Measurements from ENCODE around the gene STEAP3.

STEAP3 gene

DNA sequence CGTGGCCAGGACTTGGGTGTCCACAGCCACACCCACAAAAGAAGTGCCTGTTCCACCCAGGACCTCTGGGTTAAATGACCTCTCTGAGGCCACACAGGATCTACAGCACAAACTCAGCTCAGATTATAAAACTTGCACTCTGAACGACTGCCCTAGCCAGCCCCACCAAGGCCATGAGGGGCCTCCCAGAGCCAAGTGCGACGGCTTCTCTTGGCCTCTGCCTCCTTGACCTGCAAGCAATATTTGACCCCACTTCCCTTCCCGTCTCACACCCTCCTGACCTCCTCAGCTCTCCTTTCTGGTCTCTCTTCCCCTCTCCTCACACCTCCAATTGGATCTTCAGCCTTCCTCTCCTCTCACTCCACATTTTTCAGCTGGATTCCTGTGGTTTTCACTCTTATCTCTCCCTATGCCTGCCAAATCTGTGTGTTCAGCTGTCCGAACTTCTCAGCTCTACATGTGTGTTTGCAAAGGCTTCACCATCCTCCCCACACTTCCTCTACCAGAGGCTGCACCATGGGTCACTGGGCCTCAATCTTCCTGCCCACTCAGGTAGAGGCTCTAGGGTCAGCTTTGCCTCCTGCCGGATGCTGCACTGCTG is 25.3 kb upstream of the STEAP3 start:
- no peak for DNase-seq

DNA sequence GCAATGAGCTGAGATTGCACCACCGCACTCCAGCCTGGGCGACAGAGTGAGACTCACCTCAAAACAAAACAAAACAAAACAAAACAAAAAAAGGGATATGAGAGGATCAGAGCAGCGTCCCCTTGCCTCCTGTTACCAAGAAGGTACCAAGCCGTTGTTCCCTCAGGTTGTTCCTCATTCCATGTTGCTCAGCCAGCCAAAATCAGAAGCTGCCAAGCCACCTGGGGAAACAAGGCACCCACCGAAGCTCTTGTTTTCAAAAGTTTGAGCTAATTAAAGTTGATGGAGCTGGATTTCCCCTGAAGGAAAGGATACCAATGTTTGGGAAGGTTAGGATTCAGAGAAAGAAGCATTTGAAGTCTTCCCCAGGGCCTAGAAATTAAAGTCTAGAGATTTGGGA is 21.8 kb upstream of the STEAP3 start:
- DNase-seq = no peak

DNA sequence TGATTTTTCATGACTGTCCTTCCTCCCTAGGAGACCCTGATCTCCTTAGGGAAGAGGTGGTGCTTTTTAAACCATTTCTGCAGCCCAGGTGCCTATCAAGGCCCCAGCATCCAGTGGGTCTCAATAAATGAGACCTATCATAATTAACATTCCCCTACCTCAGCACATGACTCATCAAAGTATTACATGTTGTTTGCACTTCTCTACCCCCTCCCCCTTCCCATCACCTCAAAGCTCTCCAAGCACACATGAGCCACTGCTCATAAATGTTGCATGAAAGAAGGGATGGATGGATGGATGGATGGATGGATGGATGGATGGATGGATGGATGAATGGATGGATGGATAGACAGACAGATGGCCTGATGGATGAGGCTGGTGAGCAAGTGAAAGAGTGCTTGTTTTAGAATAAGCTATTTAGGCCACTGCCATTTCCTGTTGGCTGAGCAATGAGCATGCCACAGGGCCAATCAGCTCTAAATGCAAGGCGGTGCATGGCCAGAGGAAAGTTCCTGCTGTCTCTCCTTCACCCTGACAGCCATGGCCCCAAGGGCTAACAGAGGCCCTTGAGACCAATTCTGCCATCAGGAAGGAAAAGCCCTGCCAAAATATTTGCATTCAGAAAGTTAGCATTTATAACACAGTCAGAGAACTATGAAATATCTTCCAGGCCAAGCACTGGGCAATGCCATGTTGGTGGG is 20.9 kb upstream of the STEAP3 start:
- DNase-seq = no peak

DNA sequence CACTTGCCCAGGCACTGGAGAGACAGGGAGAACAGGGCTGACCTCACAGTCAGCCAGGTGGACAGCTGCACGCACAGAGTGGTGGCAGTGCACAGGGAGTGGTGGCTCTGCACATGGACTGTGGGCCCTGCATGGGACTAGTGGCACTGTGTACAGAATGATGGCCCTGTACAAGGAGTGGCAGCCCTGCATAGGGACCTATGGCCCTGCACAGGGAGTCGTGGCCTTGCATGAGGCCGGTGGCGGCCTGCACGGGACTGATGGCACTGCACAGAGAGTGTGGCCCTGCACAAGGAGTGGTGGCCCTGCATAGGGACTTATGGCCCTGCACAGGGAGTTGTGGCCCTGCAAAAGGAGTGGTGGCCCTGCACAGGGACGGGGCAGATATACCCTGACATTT is 19.1 kb upstream of the STEAP3 start:
- no peak for DNase-seq

DNA sequence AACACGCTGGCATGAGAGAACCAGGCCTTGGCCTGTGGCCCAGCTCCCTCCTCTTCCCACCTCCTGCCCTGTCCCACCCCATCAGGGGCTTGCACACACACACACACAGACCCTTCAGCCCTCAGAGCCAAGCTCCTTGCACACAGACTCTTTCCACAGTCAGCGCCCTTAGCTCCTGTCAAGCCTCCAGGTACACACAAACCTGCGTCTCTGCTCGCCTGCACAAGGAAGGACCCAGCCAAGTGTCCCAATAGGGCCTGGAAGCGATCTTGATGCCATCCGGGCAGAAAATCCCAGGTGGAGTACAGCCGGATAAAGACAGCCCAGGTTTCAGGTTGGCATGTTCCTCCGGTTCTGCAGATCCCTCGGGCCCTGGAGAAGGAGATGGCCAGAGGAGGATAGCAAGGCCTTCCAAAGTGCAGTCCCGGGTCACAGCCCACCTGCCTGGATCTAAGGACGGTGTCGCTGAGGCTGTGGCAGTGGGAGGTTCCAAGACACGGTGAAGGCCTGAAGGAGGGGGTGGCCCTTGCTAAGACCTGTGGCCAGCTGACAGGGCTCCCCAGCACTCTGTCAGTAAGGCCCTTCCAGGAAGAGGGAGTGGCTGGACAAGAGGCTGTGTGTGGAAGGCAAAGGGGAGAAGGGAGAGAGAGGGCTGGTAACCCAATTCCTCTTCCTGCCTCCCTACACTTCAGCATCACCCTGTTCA is 18.5 kb upstream of the STEAP3 start:
- DNase-seq = no peak

DNA sequence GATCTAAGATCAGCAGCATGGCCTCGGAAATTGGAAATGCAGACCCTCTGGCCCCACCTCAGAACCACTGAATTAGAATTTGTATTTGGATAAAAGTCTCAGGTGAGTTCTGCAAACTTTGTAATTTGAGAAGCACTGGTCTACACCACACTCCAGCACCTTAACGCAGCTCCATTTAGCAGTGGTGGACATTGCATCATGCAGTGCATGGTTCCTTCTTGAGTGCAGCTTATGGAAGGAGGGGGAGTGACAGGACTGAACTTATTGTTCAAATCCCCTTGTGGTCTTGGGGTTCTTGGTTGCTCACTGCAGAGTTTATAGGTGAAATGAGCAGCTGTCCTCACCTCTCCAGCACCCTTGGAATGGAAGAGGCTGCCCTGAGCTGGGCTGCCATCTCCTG is 17.4 kb upstream of the STEAP3 start:
- DNase-seq = no peak

DNA sequence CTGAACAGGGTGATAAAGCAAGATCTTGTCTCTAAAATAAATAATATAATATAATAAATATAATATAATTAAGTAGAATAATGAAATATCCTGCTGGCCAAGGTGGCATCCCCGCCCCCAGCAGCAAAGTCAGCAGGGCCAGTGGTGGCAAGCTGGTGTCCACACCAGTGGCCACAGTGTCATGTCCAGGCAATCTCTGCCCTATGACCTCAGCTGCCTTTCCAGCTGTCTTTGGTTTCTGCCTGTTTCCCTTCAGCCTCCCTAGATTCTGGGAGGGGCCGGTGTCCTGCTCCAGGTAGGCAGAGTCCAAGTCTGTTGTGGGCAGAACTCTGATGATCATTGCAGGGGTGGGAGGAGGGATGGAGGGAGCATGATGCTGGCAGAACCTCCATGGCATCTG is 16.2 kb upstream of the STEAP3 start:
- no peak for DNase-seq

DNA sequence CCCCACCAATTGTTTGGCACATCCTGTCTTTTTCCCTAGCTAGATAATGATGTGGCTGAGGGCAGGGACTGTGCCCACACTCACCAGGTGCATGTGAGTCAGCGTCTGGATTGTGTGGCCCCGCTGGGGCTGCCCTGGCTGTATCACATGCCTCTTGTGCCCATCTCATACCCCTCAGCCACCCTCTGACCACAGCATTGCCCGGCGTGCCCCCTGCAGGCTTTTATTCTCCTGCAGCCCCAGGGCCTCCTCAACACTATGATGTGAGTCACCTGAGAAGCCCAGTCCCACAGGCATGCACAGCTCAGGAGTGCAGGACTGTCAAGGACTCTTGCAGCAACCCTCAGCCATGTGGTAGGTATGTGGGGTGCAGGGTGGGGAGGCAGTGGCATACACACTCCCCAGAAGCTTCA is 14.8 kb upstream of the STEAP3 start:
- DNase-seq = no peak

DNA sequence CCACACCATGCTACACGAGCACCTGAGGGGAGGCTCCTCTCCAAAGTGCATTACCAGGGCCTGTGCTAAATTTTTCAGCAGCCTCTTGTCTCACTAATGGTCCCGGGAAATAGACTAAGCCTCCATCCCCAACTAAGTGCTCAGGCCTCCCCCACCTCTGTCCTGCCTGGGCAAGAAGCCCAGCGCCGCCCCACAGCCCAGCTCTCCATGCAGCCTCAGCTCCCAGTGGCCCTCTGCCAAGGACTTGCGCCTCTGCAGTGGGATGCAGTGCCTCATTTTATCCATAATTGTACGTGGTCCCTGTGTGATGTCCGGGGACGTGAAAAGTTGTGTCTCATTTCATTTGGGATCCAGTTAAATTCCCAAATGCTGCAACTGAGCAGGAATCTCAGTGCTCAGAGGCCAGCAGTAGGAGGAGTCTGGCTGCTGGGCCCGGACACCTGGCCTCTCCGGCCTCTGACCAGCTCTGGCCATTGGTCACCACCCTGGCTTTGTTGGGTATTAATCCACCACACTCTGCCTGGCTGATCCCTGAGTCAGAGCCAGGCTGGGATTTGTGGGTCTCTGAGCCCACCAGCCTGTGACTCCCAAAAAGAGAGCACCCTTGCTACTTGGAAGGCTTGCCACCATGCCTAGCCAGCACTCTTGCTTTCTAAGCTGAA is 11.4 kb upstream of the STEAP3 start:
- no peak for DNase-seq

DNA sequence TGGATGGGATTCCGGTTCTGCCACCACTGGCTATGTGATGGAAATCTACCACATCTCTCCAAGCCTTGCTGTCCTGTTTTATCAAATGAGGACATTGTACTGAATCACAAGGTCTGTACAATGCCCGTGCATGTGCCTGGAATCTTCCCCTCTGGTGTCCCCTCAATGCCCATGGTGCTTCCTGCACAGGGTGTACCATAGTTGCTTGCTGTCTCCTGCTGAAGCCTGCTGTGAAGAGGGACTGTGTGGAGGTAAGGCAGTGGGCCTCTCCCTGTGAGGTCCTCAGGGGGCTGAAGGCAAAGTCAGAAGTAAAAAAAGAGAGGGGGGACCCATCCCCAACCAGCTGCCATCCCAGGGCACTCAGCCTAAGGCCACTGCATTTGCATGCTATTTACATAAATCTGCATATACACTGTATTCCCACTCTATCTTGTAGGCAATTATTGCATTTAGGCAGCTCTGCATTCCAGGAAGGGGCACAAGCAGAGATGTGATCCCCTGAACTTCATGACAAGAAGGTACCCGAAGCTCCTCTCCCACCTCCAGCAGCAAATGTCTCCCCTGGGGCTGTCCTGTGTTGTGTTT is 9.1 kb upstream of the STEAP3 start:
- DNase-seq = no peak

DNA sequence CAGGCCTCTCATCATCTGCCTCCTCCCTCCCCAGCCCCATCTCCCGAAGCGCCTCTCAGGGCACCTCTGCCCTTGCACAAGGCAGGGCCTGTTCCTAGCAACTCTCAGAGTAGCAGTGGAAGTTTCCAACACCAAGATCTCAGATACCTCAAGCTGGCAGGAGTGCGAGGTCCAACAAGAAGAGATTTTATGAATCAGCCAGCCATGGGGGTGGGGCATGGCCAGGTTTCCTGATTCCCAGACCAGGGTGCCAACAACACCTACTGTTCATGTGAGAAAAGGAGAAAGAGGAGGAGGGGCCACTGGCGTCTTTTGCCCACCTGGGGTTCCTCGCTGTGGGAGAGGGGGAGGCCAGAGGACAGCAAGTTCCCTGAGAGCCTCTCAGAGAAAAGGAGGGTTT is 6.6 kb upstream of the STEAP3 start:
- no peak for DNase-seq

DNA sequence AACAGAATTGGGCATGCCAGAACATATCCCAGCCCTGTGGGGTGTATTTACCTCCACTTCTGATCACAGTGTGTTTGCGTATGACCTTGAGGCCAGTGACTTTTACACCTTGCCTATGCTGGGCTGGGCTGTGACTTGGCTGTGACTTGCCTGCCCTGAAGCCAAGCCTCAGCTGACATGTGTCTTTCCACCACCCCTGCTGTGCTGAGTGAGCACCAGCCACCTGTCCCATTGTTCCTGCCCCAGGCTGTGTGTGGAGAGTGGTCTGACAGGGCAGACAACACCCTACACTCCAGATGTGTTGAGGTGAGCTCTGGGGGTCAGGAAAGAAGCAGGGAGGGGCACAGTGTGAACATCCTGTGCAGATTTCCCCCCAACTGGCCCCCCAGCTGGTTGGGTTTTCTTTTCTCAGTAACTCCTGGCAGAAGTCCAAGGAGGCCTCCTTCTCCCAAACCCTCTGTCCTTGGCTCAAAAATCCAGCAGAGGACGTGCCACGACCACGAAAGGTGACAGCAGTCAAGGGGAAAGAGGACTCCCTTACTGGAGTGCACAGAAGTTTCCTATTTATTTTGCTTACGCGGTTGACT is 5.1 kb upstream of the STEAP3 start:
- no peak for DNase-seq

DNA sequence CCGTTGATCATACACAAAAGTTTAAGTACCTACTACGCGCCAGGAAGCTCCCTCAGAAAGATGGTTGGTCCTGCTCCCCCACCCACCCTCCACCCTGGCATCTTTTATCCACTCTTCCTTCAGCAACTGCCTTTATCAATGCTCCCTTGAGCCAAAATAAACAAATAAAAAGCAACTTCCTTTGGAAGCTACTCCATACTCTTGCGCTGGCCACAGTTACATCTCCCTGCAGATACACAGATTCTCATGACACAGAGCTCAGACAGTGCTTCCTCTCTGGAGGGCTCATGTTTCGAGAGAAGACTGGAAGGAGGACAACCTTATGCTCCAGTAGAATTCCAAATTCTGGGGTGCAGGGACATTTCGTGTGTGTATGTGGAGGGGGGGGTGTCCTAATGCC is 3.8 kb upstream of the STEAP3 start:
- DNase-seq = no peak

DNA sequence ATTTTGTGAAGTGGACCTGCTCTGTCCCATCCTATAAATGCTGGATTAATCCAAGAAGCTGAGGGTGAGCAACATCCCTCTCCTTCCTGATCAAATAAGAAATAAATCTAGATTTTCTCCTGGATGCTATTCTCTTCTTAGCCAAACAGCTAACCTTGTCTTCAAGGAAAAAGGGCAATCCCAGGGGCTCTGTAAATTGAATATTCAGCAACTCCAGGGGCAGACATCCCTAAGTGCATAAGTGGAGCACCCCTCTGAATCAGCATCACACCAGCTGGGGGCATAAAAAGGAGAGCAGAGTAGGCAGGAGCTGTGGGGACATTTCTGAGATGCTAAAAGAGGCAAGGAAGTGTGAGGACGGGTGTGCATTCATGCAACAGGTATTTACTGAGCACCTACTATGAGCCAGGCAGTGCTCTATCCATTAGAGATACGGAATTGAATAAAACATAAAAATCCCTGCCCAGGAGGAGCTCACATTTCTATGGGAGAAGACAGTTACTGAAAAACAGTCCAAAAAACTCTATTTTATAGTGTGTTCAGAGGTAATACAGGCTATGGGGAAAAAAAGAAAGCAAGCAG is 2.8 kb upstream of the STEAP3 start:
- no peak for DNase-seq

DNA sequence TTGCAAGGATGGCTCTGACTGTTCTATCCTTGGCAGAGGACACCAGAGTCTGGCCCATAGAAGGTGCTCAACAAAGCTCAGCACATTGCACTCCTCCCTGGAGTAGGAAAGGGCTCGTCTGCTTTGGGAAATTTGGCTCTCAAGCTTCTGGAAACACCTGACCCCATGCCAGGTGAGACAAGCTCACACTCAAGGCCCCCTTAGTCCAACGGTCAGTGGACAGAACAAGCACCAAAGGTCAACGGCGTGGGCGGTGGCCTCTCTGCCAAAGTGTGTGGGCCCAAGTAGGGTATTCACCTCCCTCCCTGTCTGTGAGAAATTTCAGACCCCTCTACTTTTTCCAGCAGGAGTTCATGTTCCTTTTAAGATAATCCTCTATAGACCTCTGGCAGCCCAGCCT is 2.0 kb upstream of the STEAP3 start:
- DNase-seq = no peak

DNA sequence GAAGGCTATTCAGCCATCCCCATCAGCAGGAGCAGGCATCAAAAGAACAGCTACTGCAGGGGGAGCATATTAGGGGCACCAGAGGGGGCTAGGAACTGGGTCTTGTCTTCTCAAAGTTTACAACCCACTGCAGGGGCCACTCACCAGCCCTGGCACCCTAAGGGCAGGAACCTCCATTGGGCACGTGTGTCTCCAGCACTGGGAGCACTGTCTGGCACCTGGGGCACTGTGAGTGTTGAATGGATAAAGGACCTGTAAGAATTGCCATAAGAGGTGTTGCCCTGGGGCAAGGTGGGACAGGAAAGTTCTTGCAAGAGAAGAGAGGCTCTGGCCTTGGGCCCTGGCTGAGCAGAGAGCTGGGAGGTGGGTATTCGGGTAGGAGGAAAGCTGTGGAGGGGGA is 1.4 kb upstream of the STEAP3 start:
- DNase-seq = no peak

DNA sequence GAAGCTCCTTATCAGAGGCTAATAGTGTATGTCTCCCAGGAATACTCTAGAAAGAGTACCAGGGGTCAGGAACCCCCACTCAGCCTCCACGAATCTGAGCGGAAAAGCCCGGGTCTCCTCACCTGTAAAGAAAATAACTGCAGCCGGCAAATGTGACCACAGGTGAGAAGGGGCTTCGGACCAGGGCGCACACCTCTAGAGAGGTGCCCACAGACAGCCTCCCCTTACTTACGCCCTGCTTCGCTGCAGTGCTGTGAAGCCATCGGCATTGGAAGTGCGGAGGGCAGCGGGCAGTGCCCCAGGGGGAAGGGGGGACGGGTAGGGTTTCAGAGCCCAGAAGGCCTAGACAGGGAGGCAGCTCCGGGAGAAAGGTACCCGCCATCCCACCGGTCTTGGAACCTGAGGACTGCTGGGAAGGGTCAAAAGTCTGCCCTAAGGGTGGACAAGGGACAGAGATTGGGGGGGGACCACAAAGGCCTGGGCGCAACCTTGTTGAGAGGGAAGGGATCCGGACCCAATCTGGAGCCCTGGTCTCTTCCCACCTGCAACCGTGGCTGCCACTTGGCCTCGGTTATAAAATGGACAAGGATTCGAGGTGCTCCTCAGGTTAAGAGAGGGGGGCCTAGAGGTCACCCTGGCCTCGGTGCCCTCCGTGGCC is 642 bp upstream of the STEAP3 start:
- no peak for DNase-seq

DNA sequence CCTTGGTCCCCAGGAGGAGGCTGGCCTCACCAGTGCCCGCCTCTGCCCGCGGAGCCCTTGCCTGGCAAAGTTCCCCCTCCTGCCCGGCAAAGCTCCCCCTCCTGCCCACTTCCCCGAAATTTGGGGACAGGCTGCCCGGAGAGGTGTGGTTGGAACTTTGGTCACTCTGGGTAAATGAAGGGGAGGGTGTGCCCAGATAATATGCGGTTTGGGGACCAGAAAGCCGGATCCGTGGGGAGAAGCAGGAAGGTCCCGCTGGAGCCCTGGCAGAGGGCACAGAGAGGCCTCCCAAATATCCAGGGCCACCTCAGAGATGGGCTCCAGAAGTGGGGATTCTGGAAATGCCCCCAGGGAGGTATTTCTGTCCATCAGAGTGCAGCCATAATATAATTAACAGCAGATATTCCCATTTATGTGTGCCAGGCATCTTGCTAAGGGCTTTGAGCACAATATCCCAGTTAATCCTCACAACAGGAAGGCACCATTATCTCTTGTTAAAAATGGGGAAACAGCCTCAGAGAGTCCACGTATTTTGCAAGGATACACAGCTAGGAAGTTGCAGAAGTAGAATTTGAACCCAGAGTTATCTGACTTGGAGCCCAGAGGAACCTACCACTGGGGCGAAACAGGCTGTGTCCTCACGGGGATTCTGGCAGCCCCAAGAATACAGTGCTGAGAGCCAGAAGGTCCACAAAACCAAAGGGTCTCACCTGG is 914 bp downstream of the STEAP3 start:
- DNase-seq = no peak

DNA sequence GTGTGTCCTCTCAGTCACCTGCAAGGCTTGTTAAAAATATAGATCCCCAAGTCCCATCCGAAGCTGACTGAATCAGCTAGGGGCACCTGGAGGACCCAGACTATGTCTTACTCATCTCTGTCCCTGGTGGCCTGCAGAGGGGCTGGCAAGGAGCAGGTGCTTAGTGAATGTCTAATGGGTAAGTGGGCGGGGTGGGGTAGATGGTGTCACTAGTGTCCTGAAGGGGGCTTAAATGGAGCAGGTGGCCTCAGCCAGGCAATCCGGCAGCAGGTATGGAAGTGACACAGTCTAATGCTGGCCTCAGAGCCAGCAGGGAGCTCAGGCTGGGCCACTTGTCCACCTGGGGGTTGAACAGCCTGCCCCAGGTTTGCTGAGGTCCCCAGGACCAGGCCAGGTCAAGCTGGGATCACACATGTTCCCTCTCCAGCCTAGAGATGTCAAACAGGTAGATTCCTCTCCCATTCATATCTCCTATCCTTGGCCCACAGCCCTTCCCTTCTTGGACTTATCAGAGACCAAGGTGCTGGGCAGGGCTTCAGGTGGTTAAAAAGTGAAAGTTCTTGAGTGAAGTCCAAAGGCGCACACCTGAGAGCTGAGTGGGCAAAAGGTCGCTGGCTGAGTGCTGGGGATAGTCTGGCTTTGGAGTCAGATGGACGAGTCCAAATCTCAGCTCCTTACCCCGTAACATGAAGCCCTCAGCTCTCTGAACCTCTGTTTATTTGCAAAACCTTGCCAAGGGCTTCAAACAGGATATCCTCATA is 1.7 kb downstream of the STEAP3 start:
- DNase-seq = no peak

DNA sequence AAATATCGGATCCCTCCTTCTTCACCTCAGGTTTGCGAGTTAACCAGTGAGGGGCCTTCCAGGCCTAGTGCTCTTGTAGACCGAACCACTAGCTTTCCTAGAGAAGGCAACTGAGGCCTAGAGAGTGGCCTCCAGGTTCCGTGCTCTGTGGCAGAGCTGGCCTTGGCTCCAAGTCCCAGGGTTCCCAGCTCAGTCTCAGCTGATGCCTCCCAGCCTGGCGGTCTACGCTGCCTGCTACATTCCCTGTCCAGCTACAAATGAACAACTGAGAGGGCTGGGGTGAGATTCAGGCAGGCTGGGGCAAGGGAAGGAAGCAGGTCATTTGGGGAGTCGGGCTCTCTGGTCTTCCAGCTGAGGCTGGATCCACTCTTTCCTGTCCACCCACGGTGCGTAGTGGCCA is 2.3 kb downstream of the STEAP3 start:
- DNase-seq = no peak

DNA sequence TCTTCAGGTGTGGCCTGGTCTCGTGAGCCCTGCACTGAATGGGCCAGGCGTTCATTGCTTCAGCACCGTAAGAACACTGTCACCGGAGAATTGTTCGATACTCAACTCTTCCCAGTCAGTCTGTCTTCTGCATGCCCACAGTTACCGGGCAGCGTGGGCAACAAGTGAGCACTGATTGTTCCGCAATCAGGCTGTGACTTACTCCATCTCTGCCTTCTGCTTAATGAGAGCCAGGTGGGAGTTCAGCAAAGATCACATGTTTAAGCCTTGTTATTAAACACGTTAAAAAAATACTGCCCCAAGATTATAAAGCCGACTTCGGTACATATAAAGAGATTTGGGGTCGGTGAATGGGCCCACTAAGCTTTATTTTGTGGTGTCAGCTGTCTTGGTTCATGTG is 3.7 kb downstream of the STEAP3 start:
- no peak for DNase-seq
